H1 (cell line): ENCODE data around the gene UBAP1. TPM values are rescaled to one million over a fixed set of nuclear protein-coding genes. Genes with fewer than 3 reads are reported as not detected.

ENCODE experiments used
- HDAC6 ChIP-seq: IDR thresholded peaks from one replicate; pipeline ENCODE4 v1.7.1; 2012; ENCODE audit warnings: low read depth, mild to moderate bottlenecking, inconsistent platforms, low read length, moderate library complexity
- polyA plus RNA-seq, 7 experiments: library from polyadenylated mRNA; depleted of rRNA in 3 of 7; stranded (reverse) in 5 of 7; unstranded in 2 of 7; fragments of >200 nt in 5 of 7; fragments of 200-250 nt in 2 of 7; gene quantifications; 1 replicate in 5 of 7; 2 replicates in 1 of 7; 4 replicates in 1 of 7; pipeline versions ENCODE4 v1.2.1 to v1.2.3, GENCODE V29; 2011 to 2013; ENCODE audit warnings: missing spikeins in 2 of 7, mixed read lengths in 2 of 7
- total RNA-seq: library from RNA; stranded (reverse); fragmentation: NEBNext Ultra II Directional; extraction: Animal tissue kit (Norgen Biotek cat#: 25700); gene quantifications from 2 replicates; pipeline ENCODE4 v1.2.1, GENCODE V29; 2021

Gene UBAP1
- total and polyA plus RNA-seq, 2 of the 8 experiments (the other 6 are each of a cell fraction or from before 2014, with no cell fraction given) = 31.3 to 31.4 TPM

GRCh38 chr9:34169125-34169524 lies 9.7 kb upstream of the UBAP1 start (continued):
- TF ChIP-seq HDAC6 = no peak
